ENCODE data around the gene CTXND1. TPM values are rescaled to one million over a fixed set of nuclear protein-coding genes. Genes with fewer than 3 reads are reported as not detected.

CTXND1 gene
- total RNA-seq, 1 donor from 2014 or later: 0.49 TPM

GRCh38 chr15:80260551-80260950, 8.5 kb upstream of the CTXND1 start:
- Histone ChIP-seq H3K27me3 (no peaks in the 10 kb centered on the region), H3K9me3 (no peaks in the 10 kb centered on the region), H3K4me1 (no peaks in the 10 kb centered on the region), H3K27ac (no peak overlapping the region), H3K36me3 (no peaks in the 10 kb centered on the region), H3K4me3 (no peak overlapping the region)
- no peak for TF ChIP-seq POLR2AphosphoS5 (IDR thresholded peaks at IDR 0.05; ENCODE audit: insufficient read depth in 1 of 2, low read depth in 1 of 2)
- no peak for TF ChIP-seq POLR2A (IDR thresholded peaks at IDR 0.05)
- no peak for TF ChIP-seq CTCF (IDR thresholded peaks at IDR 0.05)
- no peak for DNase-seq (ENCODE audit: extremely low spot score in 2 of 2)
- intact Hi-C loops (cut with DNase I): no loop called here

- Histone ChIP-seq H3K27me3 (no peaks in the 10 kb centered on the region), H3K4me1 (no peaks in the 10 kb centered on the region), H3K36me3 (no peaks in the 10 kb centered on the region), H3K27ac (no peak overlapping the region), H3K9me3 (no peaks in the 10 kb centered on the region), H3K4me3 (no peak overlapping the region)
- DNase-seq (ENCODE audit: extremely low spot score in 2 of 2): no peak
- TF ChIP-seq CTCF (IDR thresholded peaks at IDR 0.05) (no peak), POLR2AphosphoS5 (IDR thresholded peaks at IDR 0.05; ENCODE audit: insufficient read depth in 1 of 2, low read depth in 1 of 2) (no peak), POLR2A (IDR thresholded peaks at IDR 0.05) (no peak)
- intact Hi-C loops (cut with DNase I): no loop called here
Observed at GRCh38 chr15:80259942-80260510, 8.0 kb upstream of the CTXND1 start.

- no peak for DNase-seq (ENCODE audit: extremely low spot score in 2 of 2)
- H3K27me3 ChIP-seq: peaks cover 5% of the 10 kb centered on the region
- intact Hi-C loops (cut with DNase I): no loop called here
- peak overlapping the region; percentile 25 to 47 for H3K4me3 ChIP-seq
- no peak for TF ChIP-seq POLR2AphosphoS5 (IDR thresholded peaks at IDR 0.05; ENCODE audit: insufficient read depth in 1 of 2, low read depth in 1 of 2)
- no peak for TF ChIP-seq POLR2A (IDR thresholded peaks at IDR 0.05)
- no peak for TF ChIP-seq CTCF (IDR thresholded peaks at IDR 0.05)
- no peaks in the 10 kb centered on the region for H3K4me1 ChIP-seq
- H3K36me3 ChIP-seq: no peaks in the 10 kb centered on the region
- H3K9me3 ChIP-seq: no peaks in the 10 kb centered on the region
- H3K27ac ChIP-seq: no peak overlapping the region
Observed at GRCh38 chr15:80251428-80252120, 439 bp downstream of the CTXND1 start.

GRCh38 chr15:80250614-80251427, 1.2 kb downstream of the CTXND1 start:
- Histone ChIP-seq H3K27me3 (peaks cover 5% of the 10 kb centered on the region), H3K4me1 (no peaks in the 10 kb centered on the region), H3K4me3 (peak overlapping the region in 1 of 2 donors; percentile 47), H3K9me3 (no peaks in the 10 kb centered on the region), H3K27ac (no peak overlapping the region), H3K36me3 (no peaks in the 10 kb centered on the region)
- TF ChIP-seq POLR2A (IDR thresholded peaks at IDR 0.05) (no peak), POLR2AphosphoS5 (IDR thresholded peaks at IDR 0.05; ENCODE audit: insufficient read depth in 1 of 2, low read depth in 1 of 2) (no peak), CTCF (IDR thresholded peaks at IDR 0.05) (no peak)
- intact Hi-C loops (cut with DNase I): no loop called here
- no peak for DNase-seq (ENCODE audit: extremely low spot score in 2 of 2)
